Head of caudate nucleus (tissue), 42 donors: ENCODE data around the gene KNCN.

Experiments used
- DNase-seq, 42 donors: peaks; one replicate each; pipeline versions ENCODE4 v3.0.0 to v3.0.0-alpha.2; 2020 to 2021; ENCODE audit warnings: mixed read lengths in 7 of 42
- intact Hi-C: fragments of 100-400 bp; cut with DNase I; formaldehyde crosslinking; loops from one replicate; pipeline ENCODE4 v1.15.0; 2022

Gene KNCN

DNA sequence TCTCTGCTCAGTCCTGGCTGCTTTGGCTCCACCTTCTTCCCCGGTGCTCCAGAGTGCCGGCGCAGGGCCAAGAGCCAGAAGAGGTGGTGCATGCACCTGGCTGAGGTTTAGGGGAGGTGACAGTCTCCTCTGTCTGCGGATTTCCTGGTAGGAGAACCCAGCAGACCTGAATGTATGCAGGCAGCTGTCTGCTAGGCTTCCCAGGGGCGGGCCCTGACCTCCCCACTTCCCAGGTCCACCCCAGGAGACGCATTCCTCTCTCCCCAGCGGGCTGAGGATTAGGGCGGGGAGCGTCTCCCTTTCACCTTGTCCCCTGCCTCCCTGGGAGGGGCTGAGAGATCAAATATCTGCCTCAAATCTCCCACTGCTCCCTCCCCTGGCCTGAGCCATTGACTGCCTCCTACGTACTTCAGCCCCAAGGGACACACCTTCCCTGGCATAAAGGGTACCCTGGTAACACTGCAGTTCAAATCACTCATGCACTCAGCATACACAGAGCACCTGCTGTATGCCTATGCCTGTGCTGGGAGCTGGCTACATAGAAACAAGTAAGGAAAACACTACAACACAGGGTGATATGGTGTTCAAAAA lies 34.3 kb downstream of the KNCN start:
- no peak for DNase-seq
- intact Hi-C loops, result no loop called here

DNA sequence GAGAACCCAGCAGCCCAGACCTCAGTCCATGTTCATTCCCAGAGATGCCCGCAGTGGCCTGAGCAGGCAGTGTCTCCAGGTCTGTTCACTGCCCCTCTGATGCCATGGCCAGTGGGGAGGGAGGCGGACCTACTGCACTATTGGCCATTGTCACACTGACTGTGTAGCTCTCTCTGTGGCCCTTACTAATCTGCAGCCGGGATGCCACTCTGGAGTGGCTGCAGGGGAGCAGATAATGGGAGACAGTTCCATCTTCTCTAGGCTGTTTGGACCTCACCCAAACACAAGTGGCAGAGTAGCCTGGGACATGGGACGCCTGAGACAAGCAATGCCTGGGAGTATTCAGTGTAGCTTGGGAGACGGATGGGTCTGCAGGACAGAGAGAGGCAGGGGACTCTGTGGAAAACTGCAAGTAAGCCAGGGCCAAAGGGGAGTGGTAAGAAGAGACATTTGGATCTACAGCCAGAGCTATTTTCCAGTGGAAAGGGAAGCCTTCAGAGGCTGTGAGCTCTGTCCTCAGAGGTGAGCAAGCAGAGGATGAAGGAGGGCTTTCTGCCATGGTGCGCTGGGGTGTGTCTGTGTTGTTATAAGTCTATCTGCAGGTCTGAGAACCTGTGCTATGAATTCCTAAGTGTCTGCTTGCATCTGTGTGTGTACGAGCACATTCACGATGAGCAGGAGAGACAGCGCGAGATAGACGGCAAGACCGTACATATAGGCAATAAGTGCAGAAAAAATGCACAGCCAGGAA lies 35.1 kb downstream of the KNCN start:
- DNase-seq, result no peak
- intact Hi-C loops, result no loop called here

DNA sequence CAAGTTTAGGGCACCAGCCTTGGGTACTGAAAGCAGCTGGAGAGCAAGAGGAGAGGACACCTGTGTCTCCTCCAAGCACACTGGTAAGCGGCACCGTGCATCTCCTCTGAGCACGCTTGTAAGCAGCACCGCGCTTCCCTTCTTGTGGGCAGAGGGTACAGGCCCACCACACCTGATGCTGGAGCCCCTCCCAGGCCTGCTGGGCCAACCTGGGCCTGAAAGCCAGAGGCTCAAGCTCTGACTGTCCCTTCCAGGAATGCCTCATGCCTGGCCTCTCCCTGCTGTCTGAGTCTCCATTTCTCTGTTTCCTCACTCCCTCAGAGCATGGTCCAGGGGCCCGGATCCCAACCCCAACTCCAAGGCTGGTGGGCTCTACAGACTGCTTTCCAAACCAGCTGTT lies 35.9 kb downstream of the KNCN start:
- intact Hi-C loops, result no loop called here
- DNase-seq, result no peak

DNA sequence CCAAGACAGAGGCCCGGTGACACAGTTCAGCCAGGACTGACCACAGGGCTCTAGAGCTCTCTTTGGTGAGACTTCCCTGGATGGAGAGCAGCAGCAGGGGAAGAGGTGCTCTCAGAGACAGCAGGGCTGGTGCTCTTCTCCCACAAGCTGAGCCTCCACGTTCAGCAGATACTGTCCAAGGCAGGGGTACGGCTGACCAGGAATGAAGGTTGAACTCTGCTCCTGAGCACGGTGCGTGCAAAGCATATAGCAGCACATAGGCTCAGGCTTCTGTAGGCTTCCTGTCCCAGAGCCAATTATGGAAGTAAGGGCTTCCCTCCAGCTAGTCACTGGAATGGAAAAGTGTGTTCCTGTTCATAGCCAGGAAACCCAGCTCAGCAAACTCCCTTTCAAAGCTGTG lies 37.9 kb downstream of the KNCN start:
- no peak for DNase-seq
- intact Hi-C loops, result no loop called here

DNA sequence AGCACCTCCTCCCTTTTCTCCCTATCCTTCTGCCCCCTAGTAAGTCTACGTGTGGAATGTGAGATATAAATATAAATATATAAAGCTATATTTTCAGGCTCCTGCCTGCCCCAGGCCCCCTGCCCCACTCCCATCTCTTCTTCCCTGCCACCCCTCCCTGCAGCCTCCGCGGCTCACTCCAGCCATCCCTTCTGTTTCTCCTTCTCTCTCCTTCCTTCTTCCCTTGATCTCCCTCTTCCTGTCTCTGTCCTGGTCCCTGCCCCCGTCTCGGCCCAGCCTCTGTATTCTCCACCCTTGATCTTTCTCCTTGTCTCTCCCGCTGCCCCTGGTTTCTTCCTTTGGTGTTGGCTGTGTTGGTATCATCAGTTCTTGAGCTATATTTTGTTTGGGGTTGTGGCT lies 38.7 kb downstream of the KNCN start:
- intact Hi-C loops, result no loop called here
- DNase-seq, result no peak

DNA sequence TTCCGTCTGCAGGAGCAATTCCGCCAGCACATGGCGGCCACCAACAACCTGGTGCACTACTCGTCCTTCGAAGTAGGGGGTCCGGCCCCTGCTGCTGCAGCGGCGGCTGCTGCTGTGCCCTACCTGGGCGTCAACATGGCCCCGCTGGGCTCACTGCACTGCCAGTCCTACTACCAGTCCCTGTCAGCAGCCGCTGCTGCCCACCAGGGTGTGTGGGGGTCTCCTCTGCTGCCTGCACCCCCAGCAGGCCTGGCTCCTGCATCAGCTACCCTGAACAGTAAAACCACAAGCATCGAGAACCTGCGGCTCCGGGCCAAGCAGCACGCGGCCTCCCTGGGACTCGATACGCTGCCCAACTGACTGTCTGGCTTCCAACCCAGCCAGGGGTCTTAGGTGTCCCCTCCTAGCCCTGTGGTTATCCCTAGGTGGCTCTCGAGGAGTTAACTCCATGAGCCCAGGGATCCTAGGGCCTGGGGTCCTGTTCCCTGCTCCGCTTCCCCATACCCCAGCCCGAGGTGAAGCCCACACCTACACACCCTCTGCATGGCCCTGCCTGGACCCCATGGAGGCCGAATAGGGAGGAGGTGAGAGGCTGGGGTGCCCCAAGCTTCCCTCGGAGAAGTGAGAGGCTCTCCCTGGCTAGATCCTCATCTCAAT lies 39.2 kb downstream of the KNCN start:
- no peak for DNase-seq
- intact Hi-C loops, result no loop called here

DNA sequence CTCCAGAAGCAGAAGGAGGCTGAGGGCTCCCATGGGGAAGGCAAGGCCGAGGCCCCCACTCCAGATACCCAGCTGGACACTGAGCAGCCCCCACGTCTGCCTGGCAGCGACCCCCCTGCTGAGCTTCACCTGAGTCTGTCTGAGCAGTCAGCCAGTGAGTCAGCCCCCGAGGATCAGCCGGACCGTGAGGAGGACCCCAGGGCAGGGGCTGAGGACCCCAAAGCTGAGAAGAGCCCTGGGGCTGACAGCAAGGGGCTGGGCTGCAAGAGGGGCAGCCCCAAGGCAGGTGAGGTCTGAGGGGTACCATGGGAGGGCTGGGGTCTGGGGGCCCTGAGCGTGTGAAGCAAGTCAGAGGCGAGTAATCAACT lies 40.5 kb downstream of the KNCN start:
- no peak for DNase-seq
- intact Hi-C loops, result no loop called here

DNA sequence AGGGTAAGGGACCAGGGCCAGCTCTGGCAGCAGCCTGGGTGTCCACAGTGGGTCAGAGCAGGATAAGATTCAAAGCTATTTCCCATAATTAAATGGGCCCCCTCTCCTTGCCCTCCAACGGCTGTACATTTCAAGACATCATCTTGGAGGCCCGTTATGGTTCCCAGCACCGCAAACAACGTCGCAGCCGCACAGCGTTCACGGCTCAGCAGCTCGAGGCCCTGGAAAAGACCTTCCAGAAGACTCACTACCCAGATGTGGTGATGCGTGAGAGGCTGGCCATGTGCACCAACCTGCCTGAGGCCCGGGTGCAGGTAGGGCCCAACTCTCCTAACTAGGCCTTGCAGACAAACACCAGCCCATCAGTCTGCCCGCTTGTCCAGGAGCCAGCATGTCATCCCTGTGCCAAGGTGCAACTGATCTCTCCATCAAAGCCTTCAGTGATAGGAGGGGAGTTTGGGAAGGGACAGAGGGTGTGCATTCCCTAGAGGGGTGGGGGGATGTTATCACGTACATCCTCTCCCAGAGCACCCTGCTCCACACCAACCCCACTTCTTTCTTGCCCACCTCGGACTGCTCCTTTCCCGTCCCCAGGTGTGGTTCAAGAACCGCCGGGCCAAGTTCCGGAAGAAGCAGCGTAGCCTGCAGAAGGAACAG lies 41.0 kb downstream of the KNCN start:
- intact Hi-C loops, result no loop called here

DNA sequence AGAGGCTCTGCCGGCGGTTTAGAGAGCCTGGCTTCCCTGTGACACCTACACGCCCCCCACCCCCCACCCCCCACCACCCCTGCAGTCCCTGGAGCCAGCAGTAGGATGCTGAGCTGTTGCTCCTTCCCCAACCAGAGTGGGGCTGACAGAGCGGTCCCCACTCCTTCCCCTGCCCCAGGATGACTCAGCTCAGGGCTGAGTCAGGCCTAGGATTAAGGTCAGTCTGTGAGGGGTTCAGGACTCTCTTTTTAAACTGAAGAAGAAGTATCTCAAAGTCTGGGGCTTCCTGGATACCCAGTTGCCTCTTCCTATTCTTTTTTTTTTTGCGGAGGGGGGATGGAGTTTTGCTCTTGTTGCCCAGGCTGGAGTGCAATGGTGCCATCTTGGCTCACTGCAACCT lies 42.7 kb downstream of the KNCN start:
- intact Hi-C loops, result no loop called here
- DNase-seq, result no peak

More for the DNA sequence above, 41.0 kb downstream of the KNCN start:
- no peak for DNase-seq

DNA sequence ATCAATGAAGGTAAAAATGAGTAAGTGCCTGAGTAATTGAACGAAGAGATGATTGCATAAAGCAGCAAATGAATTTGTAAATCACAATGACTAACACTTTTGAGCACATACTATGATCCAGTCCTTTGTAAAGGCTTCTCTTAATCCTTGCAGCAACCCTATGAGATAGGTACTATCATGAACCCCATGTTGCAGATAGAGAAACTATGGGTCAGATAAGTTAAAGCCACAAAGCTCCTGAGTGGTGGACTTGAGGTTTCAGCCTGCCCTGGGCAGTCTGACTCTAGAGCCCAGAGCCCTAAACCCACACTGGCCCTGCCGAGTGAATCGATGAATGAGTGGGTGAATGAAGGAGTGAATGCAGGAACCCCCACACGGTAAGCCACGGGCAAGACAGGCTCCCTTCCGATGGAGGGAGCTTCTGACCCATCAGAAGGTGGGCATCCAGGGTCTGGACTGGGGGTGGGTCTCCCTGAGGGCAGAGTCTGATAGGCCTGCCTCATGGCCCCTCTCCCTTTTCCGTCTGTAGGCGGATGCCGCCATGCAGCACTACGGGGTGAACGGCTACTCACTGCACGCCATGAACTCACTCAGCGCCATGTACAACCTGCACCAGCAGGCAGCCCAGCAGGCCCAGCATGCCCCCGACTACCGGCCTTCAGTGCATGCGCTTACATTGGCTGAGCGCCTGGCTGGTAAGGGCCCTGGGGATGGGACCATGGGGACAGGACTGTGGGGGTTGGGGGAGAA lies 44.8 kb downstream of the KNCN start:
- intact Hi-C loops, result no loop called here
- DNase-seq, result no peak

DNA sequence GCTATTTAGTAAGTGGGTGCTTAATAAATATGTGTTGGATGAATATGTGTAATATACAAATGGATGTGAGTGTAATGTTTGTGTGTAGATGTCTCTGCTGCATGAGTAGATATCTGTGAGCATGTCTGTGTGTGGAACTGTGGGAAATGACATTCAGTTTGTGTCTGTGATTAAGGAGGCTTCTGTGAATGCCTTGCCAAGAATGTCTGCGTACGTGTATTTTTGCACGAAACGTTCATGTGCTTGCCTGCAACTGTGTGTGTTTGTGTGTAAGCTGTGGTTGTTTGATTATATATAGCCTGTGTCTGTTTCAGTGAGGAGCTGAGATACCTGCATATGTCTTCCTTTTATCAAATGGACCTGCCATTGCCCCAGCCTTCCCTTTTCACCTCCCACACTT lies 48.0 kb downstream of the KNCN start:
- intact Hi-C loops, result no loop called here
- no peak for DNase-seq

DNA sequence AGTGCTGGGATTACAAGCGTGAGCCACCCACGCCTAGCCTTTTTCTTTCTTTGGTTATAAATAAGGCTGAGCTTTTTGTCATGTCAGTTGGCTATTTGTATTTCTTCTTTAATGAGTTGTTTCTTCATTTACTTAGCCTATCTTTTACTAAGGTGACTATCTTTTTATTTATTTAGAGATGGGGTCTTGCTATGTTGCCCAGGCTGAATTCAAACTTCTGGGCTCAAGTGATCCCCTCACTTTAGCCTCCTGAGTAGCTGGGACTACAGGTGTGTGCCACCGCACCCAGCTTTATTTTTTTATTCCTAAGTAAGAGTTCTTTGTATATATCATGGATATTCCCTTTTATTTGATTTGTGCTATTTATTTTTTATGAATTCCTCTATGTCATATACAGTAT lies 49.9 kb downstream of the KNCN start:
- intact Hi-C loops, result no loop called here
- no peak for DNase-seq

DNA sequence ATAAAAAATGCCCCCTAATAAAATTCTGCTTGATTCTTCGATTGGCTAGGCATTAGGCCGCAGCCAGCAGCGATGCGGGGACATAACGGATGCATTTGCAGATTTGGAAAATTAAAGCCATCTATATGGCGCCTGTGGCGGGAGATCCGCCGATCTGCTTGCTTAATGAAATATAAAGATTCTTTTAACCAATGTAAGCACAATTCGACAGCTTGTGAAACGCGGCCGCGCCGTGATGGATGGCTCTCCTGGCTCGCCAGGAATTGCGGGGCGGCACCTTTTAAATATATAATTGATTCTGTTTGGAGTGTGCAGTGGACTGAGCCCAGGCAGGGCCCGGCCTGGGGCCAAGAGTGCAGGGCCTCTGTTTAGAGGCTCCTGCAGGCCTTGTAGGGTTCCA lies 53.8 kb downstream of the KNCN start:
- DNase-seq, result no peak
- intact Hi-C loops, result no loop called here

DNA sequence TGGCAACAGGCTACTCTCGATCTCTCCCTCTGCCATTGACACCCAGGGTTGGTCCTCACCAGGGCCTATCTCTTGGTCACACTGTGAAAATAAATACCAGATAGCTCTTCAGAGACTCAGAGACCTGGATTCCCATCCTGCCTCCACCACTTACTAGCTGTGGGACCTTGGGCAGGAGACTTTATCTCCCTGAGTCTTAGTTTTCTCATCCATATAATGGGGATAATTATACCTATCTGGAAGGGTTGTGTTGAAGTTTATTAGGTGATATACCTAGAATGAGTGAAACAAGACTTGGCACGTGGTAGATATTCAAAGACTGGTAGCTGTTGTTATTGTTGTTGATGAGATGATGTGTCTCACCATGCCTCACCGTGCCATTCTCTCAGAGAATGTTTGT lies 54.4 kb downstream of the KNCN start:
- no peak for DNase-seq
- intact Hi-C loops, result no loop called here

DNA sequence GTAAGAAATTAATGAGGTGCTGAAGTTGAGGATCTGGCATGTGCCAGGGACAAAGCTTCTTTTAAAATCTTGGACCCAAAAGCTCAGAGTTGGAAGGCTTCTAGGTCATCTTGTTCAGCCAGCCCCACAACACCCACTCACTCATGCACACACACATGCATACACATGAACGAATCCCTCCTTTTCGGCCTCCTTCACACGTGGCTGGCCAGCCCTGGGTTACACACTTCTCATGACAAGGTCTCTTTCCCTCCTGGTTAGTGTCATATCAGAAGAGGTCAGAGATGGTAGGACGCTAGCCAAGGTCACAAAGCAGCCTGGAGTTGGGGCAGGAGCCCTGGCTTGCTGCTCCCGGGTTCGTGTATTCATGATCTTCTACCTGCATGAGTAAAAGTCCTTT lies 54.9 kb downstream of the KNCN start:
- intact Hi-C loops, result no loop called here
- DNase-seq, result no peak

DNA sequence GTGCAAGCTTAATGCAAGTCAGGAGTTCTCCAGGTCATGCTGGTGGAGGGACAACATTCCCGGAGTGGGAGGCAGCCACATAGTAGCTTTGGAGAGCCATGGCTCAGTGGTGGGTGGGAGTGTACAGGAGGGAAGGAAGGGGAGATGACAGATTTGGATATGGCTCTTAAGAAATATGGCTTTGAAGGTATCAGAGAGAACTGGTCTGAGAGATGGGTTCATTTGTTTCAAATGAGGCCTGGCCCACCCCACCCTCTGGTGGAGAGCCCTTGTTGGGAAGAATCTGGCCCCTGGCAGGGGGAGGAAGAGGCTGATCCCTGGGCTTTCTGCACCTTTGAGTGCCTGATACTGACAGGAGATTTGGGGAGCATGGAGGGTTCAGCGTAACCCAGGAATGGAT lies 55.7 kb downstream of the KNCN start:
- intact Hi-C loops, result no loop called here
- no peak for DNase-seq
